ENCODE results near the gene MACC1. TPM values are rescaled to one million over a fixed set of nuclear protein-coding genes. Genes with fewer than 3 reads are reported as not detected.

The MACC1 gene
- total RNA-seq, 1 experiment from 2014 or later = 7.9 TPM

DNA sequence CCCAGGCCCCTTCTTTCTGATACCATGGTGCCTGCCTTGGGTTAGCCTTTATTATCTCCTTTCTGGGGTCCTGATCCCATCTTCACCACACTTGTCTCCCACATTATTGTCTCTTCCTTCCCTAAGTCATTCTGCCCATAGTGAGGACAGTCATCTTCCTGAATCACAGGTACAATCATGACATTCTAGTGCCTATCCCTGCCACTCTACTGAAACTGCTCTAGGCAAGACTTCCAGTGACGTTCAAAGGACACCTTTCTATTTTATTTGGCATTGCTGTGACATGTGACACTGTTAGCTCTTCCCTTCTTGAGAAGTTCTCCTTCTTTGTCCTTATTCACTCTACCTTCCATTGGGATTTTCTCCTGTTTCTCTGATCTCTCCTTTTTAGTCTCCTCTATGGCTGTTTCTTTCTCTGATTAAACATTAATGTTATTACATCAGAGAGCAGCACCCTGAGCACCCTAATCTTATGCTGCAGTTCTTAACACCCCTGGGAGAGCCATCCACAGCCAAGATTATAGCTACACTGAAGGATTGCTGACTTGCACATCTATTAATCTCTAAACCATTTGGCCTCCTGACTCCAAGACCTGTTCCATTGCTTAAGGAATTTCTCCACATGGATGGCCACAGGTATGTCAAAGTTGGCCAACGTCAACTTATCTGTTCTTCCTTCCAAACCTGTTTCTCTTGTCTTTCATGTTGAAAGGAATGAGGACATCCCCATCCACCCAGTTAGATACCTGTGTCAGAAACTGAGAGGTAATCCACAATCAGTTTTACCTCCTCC lies 10.9 kb downstream of the MACC1 start:
- no peak for ATAC-seq
- intact Hi-C loops (cut with micrococcal nuclease) = no loop called here
- CTCF ChIA-PET = no interaction called here
- Histone ChIP-seq H3K9me2 (replicated peaks; ENCODE audit: low read length) (no peaks in the 10 kb centered on the region), H3K4me1 (ENCODE audit: insufficient read depth, low read length) (peaks cover 14% of the 10 kb centered on the region; the same call in 1 of the 2 replicates), H3K9ac (ENCODE audit: low read length) (no peak overlapping the region), H3K79me2 (ENCODE audit: low read length) (peaks cover 40% of the 10 kb centered on the region), H3K36me3 (ENCODE audit: low read depth, low read length) (peaks cover 23% of the 10 kb centered on the region), H3K4me2 (ENCODE audit: low read length) (no peak overlapping the region), H2AFZ (ENCODE audit: low read length) (no peak overlapping the region), H4K20me1 (ENCODE audit: low read length) (no peaks in the 10 kb centered on the region), H3K4me3 (ENCODE audit: low read length) (no peak overlapping the region), H3K27ac (ENCODE audit: low read length) (no peak overlapping the region), H3K9me3 (ENCODE audit: low read length) (0 out of 2 replicates have a peak, but pooled peaks cover 10% of the 10 kb centered on the region), H3F3A (ENCODE audit: low read length, unreplicated experiment) (no peaks in the 10 kb centered on the region), H3K27me3 (ENCODE audit: low read length) (no peaks in the 10 kb centered on the region)
- POLR2A ChIA-PET (ENCODE audit: unreplicated experiment) = no interaction called here
- no TSS peak for BruUV-seq (replicated peaks)
- peak; percentile 47 for DNase-seq
- no peak for TF ChIP-seq CTCF (conservative IDR thresholded peaks at IDR 0.05; ENCODE audit: low read depth, low read length)
- TF ChIP-seq EZH2phosphoT487 (IDR thresholded peaks at IDR 0.05; ENCODE audit: borderline replicate concordance, low read length) = no peak
- TF ChIP-seq EZH2 (IDR thresholded peaks at IDR 0.05; ENCODE audit: low read length, unreplicated experiment) = no peak

GRCh38 chr7:20203316-20203715 lies 13.9 kb downstream of the MACC1 start:
- POLR2A ChIA-PET (ENCODE audit: unreplicated experiment) = no interaction called here
- no TSS peak for BruUV-seq (replicated peaks)
- intact Hi-C loops (cut with micrococcal nuclease) = no loop called here

More at GRCh38 chr7:20203316-20203715, 13.9 kb downstream of the MACC1 start:
- H3K27me3 ChIP-seq (ENCODE audit: low read length) = no peaks in the 10 kb centered on the region
- ATAC-seq = no peak
- H3K36me3 ChIP-seq (ENCODE audit: low read depth, low read length) = peaks cover 3% of the 10 kb centered on the region
- DNase-seq = no peak
- CTCF ChIA-PET = no interaction called here
- H3K9ac ChIP-seq (ENCODE audit: low read length) = no peak overlapping the region
- H3K4me2 ChIP-seq (ENCODE audit: low read length) = no peak overlapping the region
- H3K9me3 ChIP-seq (ENCODE audit: low read length) = 0 out of 2 replicates have a peak, but pooled peaks cover 3% of the 10 kb centered on the region
- no peaks in the 10 kb centered on the region for H4K20me1 ChIP-seq (ENCODE audit: low read length)
- no peak overlapping the region for H2AFZ ChIP-seq (ENCODE audit: low read length)
- H3F3A ChIP-seq (ENCODE audit: low read length, unreplicated experiment) = no peaks in the 10 kb centered on the region
- no peak overlapping the region for H3K27ac ChIP-seq (ENCODE audit: low read length)
- H3K79me2 ChIP-seq (ENCODE audit: low read length) = peaks cover 19% of the 10 kb centered on the region; the same call in 1 of the 2 replicates
- no peak overlapping the region for H3K4me3 ChIP-seq (ENCODE audit: low read length)
- H3K9me2 ChIP-seq (replicated peaks; ENCODE audit: low read length) = no peaks in the 10 kb centered on the region
- TF ChIP-seq CTCF (conservative IDR thresholded peaks at IDR 0.05; ENCODE audit: low read depth, low read length) = no peak
- no peak for TF ChIP-seq EZH2 (IDR thresholded peaks at IDR 0.05; ENCODE audit: low read length, unreplicated experiment)
- no peak for TF ChIP-seq EZH2phosphoT487 (IDR thresholded peaks at IDR 0.05; ENCODE audit: borderline replicate concordance, low read length)
- H3K4me1 ChIP-seq (ENCODE audit: insufficient read depth, low read length) = peaks cover 37% of the 10 kb centered on the region

All from PC-3 (cell line).